Upper lobe of left lung (tissue), 6 donors: ENCODE measurements around the gene MN1. TPM values are rescaled to one million over a fixed set of nuclear protein-coding genes. Genes with fewer than 3 reads are reported as not detected.
A peak's percentile ranks its signal among the peaks of the same experiment; 100 is the strongest.

Experiments used
- ATAC-seq, 2 donors: fragments of 200-7000 bp; cut with Tn5 transposase; one replicate each; pipeline ENCODE4 v1.9.1; 2022; ENCODE audit warnings: mild to moderate bottlenecking in 2 of 2, moderate library complexity in 2 of 2; ENCODE audit not compliant: low FRiP score in 2 of 2
- DNase-seq, 2 donors: peaks; one replicate each; pipeline ENCODE4 v3.0.0-alpha.2; 2019 to 2020
- H3K27ac ChIP-seq, 4 donors: fragments of 200-600 bp; sonication (generic); one replicate each; pipeline ENCODE4 v1.5.1; 2016 to 2019
- H3K27me3 ChIP-seq, 4 donors: fragments of 200-600 bp; sonication (generic); one replicate each; pipeline ENCODE4 v1.5.1; 2017 to 2019
- H3K36me3 ChIP-seq, 4 donors: fragments of 200-600 bp; sonication (generic); one replicate each; pipeline ENCODE4 v1.5.1; 2016 to 2019
- H3K4me1 ChIP-seq, 4 donors: fragments of 200-600 bp; sonication (generic); one replicate each; pipeline ENCODE4 v1.5.1; 2018 to 2019
- H3K4me3 ChIP-seq, 4 donors: fragments of 200-600 bp; sonication (generic); one replicate each; pipeline ENCODE4 v1.5.1; 2017 to 2019; ENCODE audit warnings: mild to moderate bottlenecking in 2 of 4, moderate library complexity in 1 of 4
- H3K9me3 ChIP-seq, 4 donors: fragments of 200-600 bp; sonication (generic); one replicate each; pipeline ENCODE4 v1.5.1; 2018 to 2019
- CTCF ChIP-seq, 6 experiments: fragments of 450-650 bp in 4 of 6; fragments of 200-600 bp in 2 of 6; sonication (generic) in 2 of 6; IDR thresholded peaks; one replicate each; pipeline ENCODE4 v1.5.1; 2016 to 2019; ENCODE audit warnings: antibody characterized with exemption in 6 of 6
- EP300 ChIP-seq, 4 donors: sonication (generic); formaldehyde crosslinking; IDR thresholded peaks; one replicate each; pipeline ENCODE4 v1.5.1; 2017; ENCODE audit warnings: antibody characterized with exemption in 4 of 4, control low read depth in 2 of 4
- POLR2A ChIP-seq, 4 donors: fragments of 450-650 bp; IDR thresholded peaks; one replicate each; pipeline ENCODE4 v1.5.1; 2016 to 2017; ENCODE audit warnings: antibody characterized with exemption in 4 of 4, mild to moderate bottlenecking in 2 of 4
- POLR2AphosphoS5 ChIP-seq, 2 donors: sonication (generic); formaldehyde crosslinking; IDR thresholded peaks; one replicate each; pipeline ENCODE4 v1.5.1; 2017; ENCODE audit warnings: antibody characterized with exemption in 2 of 2
- WGBS, 2 donors: methylation state at CpG; one replicate each; pipeline ENCODE4 v1.1.5; 2017 to 2018; 5-methylcytosine and 5-hydroxymethylcytosine counted together
- total RNA-seq, 6 donors: library from RNA; depleted of rRNA in 4 of 6; stranded (reverse); fragments of >200 nt in 4 of 6; gene quantifications; one replicate each; pipeline versions ENCODE4 v1.1.0 to v1.2.1, GENCODE V29; 2016 to 2021
- donor health status: DM: no; HTN: no; CAD: no; lungs with moderate emphysema.
- donor health status: DM: no; HTN: yes; CAD: no; lungs with severe emphysema.

The MN1 gene
- total RNA-seq, 6 donors from 2014 or later, result 1.0 to 17.8 (median 3.5) TPM

- TF ChIP-seq POLR2A (IDR thresholded peaks at IDR 0.05) (no peak), EP300 (IDR thresholded peaks at IDR 0.05) (no peak), CTCF (IDR thresholded peaks at IDR 0.05) (no peak), POLR2AphosphoS5 (IDR thresholded peaks at IDR 0.05) (no peak)
- no peak overlapping the region for H3K27ac ChIP-seq
- DNase-seq (no peak), ATAC-seq (no peak)
- WGBS, 2 donors, result 95 to 97% methylated on average over 3 of the region's 3 CpGs
- no peak overlapping the region for H3K4me3 ChIP-seq
- H3K9me3 ChIP-seq, result no peaks in the 10 kb centered on the region
- H3K4me1 ChIP-seq, result no peaks in the 10 kb centered on the region
- H3K36me3 ChIP-seq, result no peaks in the 10 kb centered on the region
- H3K27me3 ChIP-seq, result no peaks in the 10 kb centered on the region
Measured at GRCh38 chr22:27766679-27767078, 34.9 kb downstream of the MN1 start.

- peak in 1 of 2 donors; percentile 22 for DNase-seq
- Histone ChIP-seq H3K4me1 (no peaks in the 10 kb centered on the region), H3K27ac (no peak overlapping the region), H3K36me3 (no peaks in the 10 kb centered on the region), H3K27me3 (no peaks in the 10 kb centered on the region), H3K4me3 (no peak overlapping the region), H3K9me3 (no peaks in the 10 kb centered on the region)
- 89 to 93% methylated on average over 13 to 15 of the region's 15 CpGs for WGBS, 2 donors
- ATAC-seq, result no peak
- TF ChIP-seq POLR2A (IDR thresholded peaks at IDR 0.05) (no peak), CTCF (IDR thresholded peaks at IDR 0.05) (no peak), POLR2AphosphoS5 (IDR thresholded peaks at IDR 0.05) (no peak), EP300 (IDR thresholded peaks at IDR 0.05) (no peak)
Measured at GRCh38 chr22:27765706-27766291, 35.8 kb downstream of the MN1 start.

GRCh38 chr22:27764722-27765236 is 36.8 kb downstream of the MN1 start:
- Histone ChIP-seq H3K4me3 (no peak overlapping the region), H3K9me3 (no peaks in the 10 kb centered on the region), H3K27ac (no peak overlapping the region), H3K36me3 (no peaks in the 10 kb centered on the region), H3K27me3 (no peaks in the 10 kb centered on the region), H3K4me1 (no peaks in the 10 kb centered on the region)
- ATAC-seq (no peak), DNase-seq (no peak)
- no peak for TF ChIP-seq POLR2AphosphoS5 (IDR thresholded peaks at IDR 0.05)
- no peak for TF ChIP-seq POLR2A (IDR thresholded peaks at IDR 0.05)
- no peak for TF ChIP-seq CTCF (IDR thresholded peaks at IDR 0.05)
- no peak for TF ChIP-seq EP300 (IDR thresholded peaks at IDR 0.05)
- 90 to 97% methylated on average over 3 of the region's 3 CpGs for WGBS, 2 donors

GRCh38 chr22:27761665-27762064 is 39.9 kb downstream of the MN1 start:
- Histone ChIP-seq H3K4me1 (no peaks in the 10 kb centered on the region), H3K27me3 (no peaks in the 10 kb centered on the region), H3K9me3 (no peaks in the 10 kb centered on the region), H3K36me3 (no peaks in the 10 kb centered on the region), H3K4me3 (no peak overlapping the region), H3K27ac (no peak overlapping the region)
- TF ChIP-seq POLR2AphosphoS5 (IDR thresholded peaks at IDR 0.05), result no peak
- TF ChIP-seq EP300 (IDR thresholded peaks at IDR 0.05), result no peak
- TF ChIP-seq CTCF (IDR thresholded peaks at IDR 0.05), result no peak
- TF ChIP-seq POLR2A (IDR thresholded peaks at IDR 0.05), result no peak
- ATAC-seq (no peak), DNase-seq (no peak)
- WGBS, 2 donors, result 89 to 92% methylated on average over 13 to 15 of the region's 15 CpGs

GRCh38 chr22:27761000-27761399 is 40.6 kb downstream of the MN1 start:
- no peak for ATAC-seq
- Histone ChIP-seq H3K27me3 (no peaks in the 10 kb centered on the region), H3K4me3 (no peak overlapping the region), H3K4me1 (no peaks in the 10 kb centered on the region), H3K36me3 (no peaks in the 10 kb centered on the region), H3K9me3 (no peaks in the 10 kb centered on the region), H3K27ac (no peak overlapping the region)
- 71 to 81% methylated on average over 7 of the region's 7 CpGs for WGBS, 2 donors
- no peak for DNase-seq
- TF ChIP-seq EP300 (IDR thresholded peaks at IDR 0.05) (no peak), CTCF (IDR thresholded peaks at IDR 0.05) (no peak), POLR2A (IDR thresholded peaks at IDR 0.05) (no peak), POLR2AphosphoS5 (IDR thresholded peaks at IDR 0.05) (no peak)
